Measurements from ENCODE around the gene ELP4.

The ELP4 gene

GRCh38 chr11:31827455-31828206 lies 318.1 kb downstream of the ELP4 start:
- FAIRE-seq: no peak

- FAIRE-seq: no peak
Measured at GRCh38 chr11:31828217-31828616, 318.6 kb downstream of the ELP4 start.

- FAIRE-seq: no peak
Measured at GRCh38 chr11:31830406-31830805, 320.8 kb downstream of the ELP4 start.

GRCh38 chr11:31834237-31834636 lies 324.7 kb downstream of the ELP4 start:
- no peak for FAIRE-seq

Measured in G401.6 (cell line).